Gastroesophageal sphincter (tissue), 3 donors: ENCODE data around the gene FNDC10.

Experiments used
- CTCF ChIP-seq, 4 experiments: fragments of 200-600 bp in 2 of 4; fragments of 450-650 bp in 2 of 4; sonication (generic) in 1 of 4; IDR thresholded peaks; one replicate each; pipeline ENCODE4 v1.5.1; 2017 to 2019; ENCODE audit warnings: antibody characterized with exemption in 4 of 4, mild to moderate bottlenecking in 2 of 4, moderate library complexity in 2 of 4
- EP300 ChIP-seq: sonication (generic); formaldehyde crosslinking; IDR thresholded peaks from one replicate; pipeline ENCODE4 v1.6.1; 2017; ENCODE audit warnings: antibody characterized with exemption, mild to moderate bottlenecking

GRCh38 chr1:1626207-1627141 is 26.5 kb upstream of the FNDC10 start:
- TF ChIP-seq CTCF (IDR thresholded peaks at IDR 0.05) (no peak), EP300 (no peak)
